ENCODE measurements around the gene GON4L. TPM values are rescaled to one million over a fixed set of nuclear protein-coding genes. Genes with fewer than 3 reads are reported as not detected.
A peak's percentile ranks its signal among the peaks of the same experiment; 100 is the strongest.

The GON4L gene
- total and polyA plus RNA-seq, 2 of the 4 experiments (the other 2 are of a cell fraction): 21.2 to 30.3 TPM

GRCh38 chr1:155856257-155856974 lies 598 bp downstream of the GON4L start:
- POLR2A ChIA-PET (ENCODE audit: unreplicated experiment): interaction anchor here (0.6 kb wide), 1 partner anchor 469 kb away, joined by 3 read pairs; no protein-coding TSS in a partner anchor
- BruUV-seq (replicated peaks): no TSS peak

More at GRCh38 chr1:155856257-155856974, 598 bp downstream of the GON4L start:
- in situ Hi-C loops (cut with MboI; ENCODE audit: low sequenced_read_pairs) (no loop called here), dilution Hi-C loops (cut with HindIII; ENCODE audit: low sequenced_read_pairs, unreplicated experiment) (no loop called here), intact Hi-C loops (cut with micrococcal nuclease) (loop anchor here (2.0 kb wide), 1 partner anchor 54 kb away; the partner anchor contains the start of gene RIT1)
- CTCF ChIA-PET: no interaction called here
- Histone ChIP-seq H4K20me1 (ENCODE audit: insufficient read depth, low read length) (no peaks in the 10 kb centered on the region), H3K23ac (ENCODE audit: low read depth, low read length) (peak overlapping the region; percentile 91; the same call in 1 of the 2 replicates), H3K36me3 (ENCODE audit: control insufficient read depth, insufficient read depth, low read length) (peaks cover 16% of the 10 kb centered on the region), H3K79me1 (ENCODE audit: low read depth in 1 of 2, low read length in 2 of 2) (peaks cover 7 to 66% of the 10 kb centered on the region in 2 experiments), H2AK5ac (ENCODE audit: low read depth, low read length) (peak overlapping the region; percentile 96; the same call in 1 of the 2 replicates), H3K4me2 (ENCODE audit: low read depth, low read length) (peak overlapping the region; percentile 47), H3K9me3 (ENCODE audit: control insufficient read depth, insufficient read depth, low read length) (no peaks in the 10 kb centered on the region), H4K5ac (ENCODE audit: low read depth, low read length) (peak overlapping the region; percentile 62), H2BK5ac (ENCODE audit: low read depth, low read length, poor library complexity, severe bottlenecking) (peak overlapping the region; percentile 85), H2BK20ac (ENCODE audit: low read depth, low read length) (no peak overlapping the region), H3K9me1 (ENCODE audit: insufficient read depth, low read length) (peaks cover 7% of the 10 kb centered on the region; the same call in 1 of the 2 replicates), H2AFZ (replicated peaks; ENCODE audit: low read length, poor library complexity) (peak overlapping the region; percentile 98), H2BK15ac (ENCODE audit: low read depth, low read length) (peak overlapping the region; percentile 83; the same call in 1 of the 3 replicates), H4K8ac (ENCODE audit: low read depth in 2 of 2, low read length in 2 of 2) (peak overlapping the region; percentile 78 to 98; a peak in 2 of 4 replicates), H3K9ac (ENCODE audit: low read depth, low read length) (peak overlapping the region; percentile 95), H3K4me3 (ENCODE audit: insufficient read depth, low read depth, low read length) (peak overlapping the region; percentile 65), H2AK9ac (replicated peaks; ENCODE audit: low read depth, low read length, poor library complexity) (peak overlapping the region; percentile 95), H2BK120ac (ENCODE audit: low read depth, low read length) (no peak overlapping the region; the same call in 1 of the 2 replicates), H4K91ac (ENCODE audit: insufficient read depth, low read depth, low read length) (no peak overlapping the region), H3K27me3 (ENCODE audit: control insufficient read depth, insufficient read depth, low read length) (no peaks in the 10 kb centered on the region), H3K4me1 (ENCODE audit: control insufficient read depth, insufficient read depth, low read length) (no peaks in the 10 kb centered on the region; the same call in 1 of the 2 replicates), H3K27ac (ENCODE audit: insufficient read depth, low read length) (peak overlapping the region; percentile 86), H3K18ac (ENCODE audit: low read depth, low read length) (no peak overlapping the region), H3K56ac (ENCODE audit: extremely low read depth, insufficient read depth, low read length) (peak overlapping the region; percentile 94), H3K14ac (replicated peaks; ENCODE audit: low read depth, low read length) (peak overlapping the region; percentile 97), H3K4ac (ENCODE audit: low read depth, low read length) (peak overlapping the region; percentile 93)
- no peak for TF ChIP-seq SMC3 (IDR thresholded peaks at IDR 0.05; ENCODE audit: low read depth, low read length)
- TF ChIP-seq MAFK (IDR thresholded peaks at IDR 0.05; ENCODE audit: low read depth, low read length): no peak
- TF ChIP-seq USF2 (IDR thresholded peaks at IDR 0.05; ENCODE audit: low read depth, low read length): no peak
- no peak for TF ChIP-seq RAD21 (IDR thresholded peaks at IDR 0.05; ENCODE audit: low read length)
- no peak for TF ChIP-seq FOS (IDR thresholded peaks at IDR 0.05; ENCODE audit: low read depth, low read length)
- no peak for TF ChIP-seq POLR2A (IDR thresholded peaks at IDR 0.05; ENCODE audit: low read depth, low read length)
- no peak for TF ChIP-seq MXI1 (IDR thresholded peaks at IDR 0.05; ENCODE audit: borderline replicate concordance, low read depth, low read length)
- TF ChIP-seq RFX5 (IDR thresholded peaks at IDR 0.05; ENCODE audit: low read depth, low read length): no peak
- TF ChIP-seq CTCF (conservative IDR thresholded peaks at IDR 0.05; ENCODE audit: low read depth, low read length): no peak
- TF ChIP-seq ELK1 (IDR thresholded peaks at IDR 0.05; ENCODE audit: borderline replicate concordance, low read depth, low read length): no peak
- DNase-seq (no peak), ATAC-seq (ENCODE audit: low read depth) (no peak)
- 46% methylated on average over 14 of the region's 20 CpGs; no CpG with 5 or more reads in 1 of the 2 experiments for WGBS, 2 experiments (ENCODE audit: extremely low coverage in 2 of 2, insufficient read length in 1 of 2)

Data from IMR-90 (cell line).